ENCODE results near the gene ZBTB1. TPM values are rescaled to one million over a fixed set of nuclear protein-coding genes. Genes with fewer than 3 reads are reported as not detected.
A peak's percentile ranks its signal among the peaks of the same experiment; 100 is the strongest.

Gene ZBTB1
- total RNA-seq, 1 experiment from 2014 or later = 26.0 TPM

GRCh38 chr14:64561631-64562030, 57.1 kb downstream of the ZBTB1 start:
- TF ChIP-seq EZH2phosphoT487 (IDR thresholded peaks at IDR 0.05; ENCODE audit: borderline replicate concordance, low read length) (no peak), EZH2 (IDR thresholded peaks at IDR 0.05; ENCODE audit: low read length, unreplicated experiment) (no peak)
- TF ChIP-seq, protein P1, sequence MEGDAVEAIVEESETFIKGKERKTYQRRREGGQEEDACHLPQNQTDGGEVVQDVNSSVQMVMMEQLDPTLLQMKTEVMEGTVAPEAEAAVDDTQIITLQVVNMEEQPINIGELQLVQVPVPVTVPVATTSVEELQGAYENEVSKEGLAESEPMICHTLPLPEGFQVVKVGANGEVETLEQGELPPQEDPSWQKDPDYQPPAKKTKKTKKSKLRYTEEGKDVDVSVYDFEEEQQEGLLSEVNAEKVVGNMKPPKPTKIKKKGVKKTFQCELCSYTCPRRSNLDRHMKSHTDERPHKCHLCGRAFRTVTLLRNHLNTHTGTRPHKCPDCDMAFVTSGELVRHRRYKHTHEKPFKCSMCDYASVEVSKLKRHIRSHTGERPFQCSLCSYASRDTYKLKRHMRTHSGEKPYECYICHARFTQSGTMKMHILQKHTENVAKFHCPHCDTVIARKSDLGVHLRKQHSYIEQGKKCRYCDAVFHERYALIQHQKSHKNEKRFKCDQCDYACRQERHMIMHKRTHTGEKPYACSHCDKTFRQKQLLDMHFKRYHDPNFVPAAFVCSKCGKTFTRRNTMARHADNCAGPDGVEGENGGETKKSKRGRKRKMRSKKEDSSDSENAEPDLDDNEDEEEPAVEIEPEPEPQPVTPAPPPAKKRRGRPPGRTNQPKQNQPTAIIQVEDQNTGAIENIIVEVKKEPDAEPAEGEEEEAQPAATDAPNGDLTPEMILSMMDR (conservative IDR thresholded peaks at IDR 0.05; ENCODE audit: low read depth, low read length) = no peak
- intact Hi-C loops (cut with micrococcal nuclease) = no loop called here
- POLR2A ChIA-PET (ENCODE audit: unreplicated experiment) = no interaction called here

GRCh38 chr14:64562436-64562835, 57.9 kb downstream of the ZBTB1 start:
- no peaks in the 10 kb centered on the region for H3F3A ChIP-seq (ENCODE audit: low read length, unreplicated experiment)
- ATAC-seq (peak; percentile 45), DNase-seq (peak; percentile 32)
- H3K9me3 ChIP-seq (ENCODE audit: low read length) = no peaks in the 10 kb centered on the region
- no peak overlapping the region for H2AFZ ChIP-seq (ENCODE audit: low read length)
- H3K4me2 ChIP-seq (ENCODE audit: low read length) = no peak overlapping the region
- intact Hi-C loops (cut with micrococcal nuclease) = no loop called here
- H3K4me1 ChIP-seq (ENCODE audit: insufficient read depth, low read length) = no peaks in the 10 kb centered on the region
- ChIA-PET CTCF (interaction anchor here (0.5 kb wide), 1 partner anchor 22 kb away, joined by 3 read pairs; the partner anchor contains the start of gene HSPA2), POLR2A (ENCODE audit: unreplicated experiment) (no interaction called here)
- H4K20me1 ChIP-seq (ENCODE audit: low read length) = no peaks in the 10 kb centered on the region
- no TSS peak for BruUV-seq (replicated peaks)
- no peak overlapping the region for H3K27ac ChIP-seq (ENCODE audit: low read length)
- H3K4me3 ChIP-seq (ENCODE audit: low read length) = no peak overlapping the region
- H3K27me3 ChIP-seq (ENCODE audit: low read length) = no peaks in the 10 kb centered on the region
- TF ChIP-seq EZH2phosphoT487 (IDR thresholded peaks at IDR 0.05; ENCODE audit: borderline replicate concordance, low read length) (no peak), EZH2 (IDR thresholded peaks at IDR 0.05; ENCODE audit: low read length, unreplicated experiment) (no peak)
- TF ChIP-seq, protein P1 (conservative IDR thresholded peaks at IDR 0.05; ENCODE audit: low read depth, low read length) = no peak
- H3K36me3 ChIP-seq (ENCODE audit: low read depth, low read length) = no peaks in the 10 kb centered on the region
- no peaks in the 10 kb centered on the region for H3K79me2 ChIP-seq (ENCODE audit: low read length)
- no peaks in the 10 kb centered on the region for H3K9me2 ChIP-seq (replicated peaks; ENCODE audit: low read length)
- H3K9ac ChIP-seq (ENCODE audit: low read length) = no peak overlapping the region

More at GRCh38 chr14:64561631-64562030, 57.1 kb downstream of the ZBTB1 start:
- H3K9me3 ChIP-seq (ENCODE audit: low read length) = no peaks in the 10 kb centered on the region
- H2AFZ ChIP-seq (ENCODE audit: low read length) = no peak overlapping the region
- CTCF ChIA-PET = no interaction called here
- H3K4me2 ChIP-seq (ENCODE audit: low read length) = no peak overlapping the region
- no TSS peak for BruUV-seq (replicated peaks)
- no peaks in the 10 kb centered on the region for H3K79me2 ChIP-seq (ENCODE audit: low read length)
- no peak overlapping the region for H3K27ac ChIP-seq (ENCODE audit: low read length)
- no peaks in the 10 kb centered on the region for H3K27me3 ChIP-seq (ENCODE audit: low read length)
- no peaks in the 10 kb centered on the region for H3K36me3 ChIP-seq (ENCODE audit: low read depth, low read length)
- H3K9me2 ChIP-seq (replicated peaks; ENCODE audit: low read length) = no peaks in the 10 kb centered on the region
- H3K4me1 ChIP-seq (ENCODE audit: insufficient read depth, low read length) = no peaks in the 10 kb centered on the region
- no peaks in the 10 kb centered on the region for H3F3A ChIP-seq (ENCODE audit: low read length, unreplicated experiment)
- DNase-seq = no peak
- no peak overlapping the region for H3K4me3 ChIP-seq (ENCODE audit: low read length)
- H4K20me1 ChIP-seq (ENCODE audit: low read length) = no peaks in the 10 kb centered on the region
- H3K9ac ChIP-seq (ENCODE audit: low read length) = no peak overlapping the region
- no peak for ATAC-seq

GRCh38 chr14:64563696-64564095, 59.1 kb downstream of the ZBTB1 start:
- H3K27ac ChIP-seq (ENCODE audit: low read length) = no peak overlapping the region
- POLR2A ChIA-PET (ENCODE audit: unreplicated experiment) = no interaction called here
- H4K20me1 ChIP-seq (ENCODE audit: low read length) = no peaks in the 10 kb centered on the region
- DNase-seq = no peak
- H3K4me3 ChIP-seq (ENCODE audit: low read length) = no peak overlapping the region
- CTCF ChIA-PET = interaction anchor here (0.6 kb wide), 1 partner anchor 43 kb away, joined by 10 read pairs; no protein-coding TSS in a partner anchor
- H2AFZ ChIP-seq (ENCODE audit: low read length) = no peak overlapping the region
- no TSS peak for BruUV-seq (replicated peaks)
- no peaks in the 10 kb centered on the region for H3K79me2 ChIP-seq (ENCODE audit: low read length)
- H3K36me3 ChIP-seq (ENCODE audit: low read depth, low read length) = no peaks in the 10 kb centered on the region
- H3K4me2 ChIP-seq (ENCODE audit: low read length) = no peak overlapping the region
- no peaks in the 10 kb centered on the region for H3F3A ChIP-seq (ENCODE audit: low read length, unreplicated experiment)
- peaks cover 3% of the 10 kb centered on the region; the same call in 1 of the 2 replicates for H3K4me1 ChIP-seq (ENCODE audit: insufficient read depth, low read length)
- TF ChIP-seq, protein P1 (conservative IDR thresholded peaks at IDR 0.05; ENCODE audit: low read depth, low read length) = no peak
- TF ChIP-seq EZH2 (IDR thresholded peaks at IDR 0.05; ENCODE audit: low read length, unreplicated experiment) (no peak), EZH2phosphoT487 (IDR thresholded peaks at IDR 0.05; ENCODE audit: borderline replicate concordance, low read length) (no peak)
- H3K9ac ChIP-seq (ENCODE audit: low read length) = no peak overlapping the region
- intact Hi-C loops (cut with micrococcal nuclease) = no loop called here
- H3K9me3 ChIP-seq (ENCODE audit: low read length) = no peaks in the 10 kb centered on the region
- no peaks in the 10 kb centered on the region for H3K27me3 ChIP-seq (ENCODE audit: low read length)
- ATAC-seq = no peak
- H3K9me2 ChIP-seq (replicated peaks; ENCODE audit: low read length) = no peaks in the 10 kb centered on the region

Measured in PC-3 (cell line).